Caco-2 (cell line): ENCODE results near the gene DOC2A. TPM values are rescaled to one million over a fixed set of nuclear protein-coding genes. Genes with fewer than 3 reads are reported as not detected.
A peak's percentile ranks its signal among the peaks of the same experiment; 100 is the strongest.

Experiments
- BruUV-seq: library from RNA; stranded (reverse); fragments of 400-500 nt; replicated peaks from 2 replicates; lab custom pipeline; 2021; lab: Mats Ljungman, UMichigan
- CTCF ChIA-PET: fragments of 300-600 bp; sonication (Branson Sonifier 250); formaldehyde crosslinking; loops from one replicate; lab custom pipeline; 2022; ENCODE audit warnings: antibody characterized with exemption; lab: Charles Lee
- POLR2A ChIA-PET: fragments of 300-600 bp; sonication (Branson Sonifier 250); formaldehyde crosslinking; loops from one replicate; lab custom pipeline; 2022; ENCODE audit warnings: antibody characterized with exemption; lab: Charles Lee
- DNase-seq, 2 experiments: peaks; one replicate each; pipeline versions ENCODE4 v3.0.0 to v3.0.0-alpha.2; 2020 to 2022
- H3K27me3 ChIP-seq: replicated peaks from 2 replicates; pipeline ENCODE4 v1.6.0; 2011; ENCODE audit warnings: low read length; ENCODE audit not compliant: control insufficient read depth, insufficient read depth
- H3K36me3 ChIP-seq: 2 replicates; pipeline ENCODE4 v1.5.1; 2011; ENCODE audit warnings: low read length; ENCODE audit not compliant: control insufficient read depth, insufficient read depth
- H3K4me1 ChIP-seq: fragments of 250-450 bp; sonication (Bioruptor Pico); 2 replicates; pipeline ENCODE4 v1.5.1; 2020; ENCODE audit warnings: mild to moderate bottlenecking
- H3K4me3 ChIP-seq: 2 replicates; pipeline ENCODE4 v1.5.1; 2011; ENCODE audit warnings: low read depth, mild to moderate bottlenecking, control low read depth, low read length
- H3K9me3 ChIP-seq: fragments of 250-450 bp; sonication (Bioruptor Pico); 2 replicates; pipeline ENCODE4 v1.5.1; 2020; ENCODE audit warnings: mild to moderate bottlenecking, moderate library complexity
- H3K27ac Mint-ChIP-seq: one replicate; pipeline ENCODE4 v1.8.0; 2022; ENCODE audit warnings: mixed read lengths; ENCODE audit not compliant: unreplicated experiment
- H3K27me3 Mint-ChIP-seq: one replicate; pipeline ENCODE4 v1.8.0; 2022; ENCODE audit warnings: mixed read lengths; ENCODE audit not compliant: insufficient read depth, unreplicated experiment
- H3K36me3 Mint-ChIP-seq: one replicate; pipeline ENCODE4 v1.8.0; 2022; ENCODE audit warnings: mild to moderate bottlenecking, mixed read lengths; ENCODE audit not compliant: insufficient read depth, unreplicated experiment
- H3K4me1 Mint-ChIP-seq: one replicate; pipeline ENCODE4 v1.8.0; 2022; ENCODE audit warnings: low read depth, mixed read lengths; ENCODE audit not compliant: unreplicated experiment
- H3K4me3 Mint-ChIP-seq: one replicate; pipeline ENCODE4 v1.8.0; 2022; ENCODE audit warnings: mild to moderate bottlenecking, moderate library complexity, mixed read lengths; ENCODE audit not compliant: unreplicated experiment
- H3K9me3 Mint-ChIP-seq: one replicate; pipeline ENCODE4 v1.8.0; 2022; ENCODE audit warnings: mixed read lengths; ENCODE audit not compliant: unreplicated experiment
- intact Hi-C: fragments of 100-400 bp; cut with micrococcal nuclease; formaldehyde crosslinking; loops from one replicate; pipeline ENCODE4 v1.10.0; 2022; ENCODE audit not compliant: unreplicated experiment
- total RNA-seq: library from RNA; stranded (reverse); gene quantifications from 2 replicates; pipeline ENCODE4 v1.2.3, GENCODE V29; 2022
- TF ChIP-seq, protein P1 (sequence below), 2 experiments: fragments of 200-600 bp in 1 of 2; IDR thresholded peaks; 1 replicate in 1 of 2; 2 replicates in 1 of 2; pipeline versions ENCODE4 v1.5.1 to v1.8.0; 2011 to 2022; ENCODE audit warnings: antibody characterized with exemption in 1 of 2, control low read depth in 1 of 2, inconsistent platforms in 1 of 2, low read depth in 1 of 2, low read length in 1 of 2, mild to moderate bottlenecking in 1 of 2, moderate library complexity in 1 of 2; ENCODE audit not compliant: insufficient read depth in 1 of 2, severe bottlenecking in 1 of 2, unreplicated experiment in 1 of 2

Gene DOC2A
- total RNA-seq, 1 experiment from 2014 or later = 3.5 TPM

DNA sequence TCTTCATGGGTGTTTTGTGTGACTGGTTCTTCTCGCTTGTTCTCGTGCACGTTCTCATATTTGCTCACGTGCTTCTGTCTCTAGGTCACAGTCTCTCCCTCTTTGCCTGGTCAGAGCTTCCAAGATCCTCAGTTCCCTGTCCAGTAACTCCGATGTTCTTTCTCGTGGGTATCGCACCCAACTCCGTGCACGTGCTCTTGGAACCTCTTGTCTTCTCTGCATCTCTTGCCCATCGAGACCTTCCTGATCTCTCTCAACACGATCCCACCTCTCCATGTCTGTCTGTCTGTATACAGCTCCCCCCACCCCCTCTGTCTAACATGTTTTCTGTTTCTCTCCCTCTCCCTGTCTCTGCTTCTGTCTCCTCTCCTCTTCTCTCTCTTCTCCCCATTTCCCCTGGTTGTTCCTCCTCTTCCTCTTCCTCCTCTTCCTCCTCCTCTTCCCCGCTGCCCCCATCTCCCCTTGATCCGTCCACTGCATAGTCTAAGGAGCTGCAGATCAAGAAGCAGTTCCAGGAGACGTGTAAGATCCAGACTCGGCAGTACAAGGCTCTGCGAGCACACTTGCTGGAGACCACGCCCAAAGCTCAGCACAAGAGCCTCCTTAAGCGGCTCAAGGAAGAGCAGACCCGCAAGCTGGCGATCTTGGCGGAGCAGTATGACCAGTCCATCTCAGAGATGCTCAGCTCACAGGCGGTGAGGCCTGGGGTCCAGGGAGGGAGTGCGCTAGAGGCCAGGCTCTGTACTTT lies 21.5 kb downstream of the DOC2A start:
- Mint-ChIP-seq H3K4me3 (no peak overlapping the region), H3K9me3 (no peaks in the 10 kb centered on the region), H3K27ac (peak overlapping the region; percentile 13), H3K27me3 (no peaks in the 10 kb centered on the region), H3K4me1 (peaks cover 16% of the 10 kb centered on the region), H3K36me3 (peaks cover 54% of the 10 kb centered on the region)
- H3K4me3 ChIP-seq = no peak overlapping the region
- no peaks in the 10 kb centered on the region for H3K9me3 ChIP-seq
- no peaks in the 10 kb centered on the region for H3K27me3 ChIP-seq
- ChIA-PET POLR2A (no interaction called here), CTCF (no interaction called here)
- H3K36me3 ChIP-seq = peaks cover 3% of the 10 kb centered on the region
- intact Hi-C loops = no loop called here
- TF ChIP-seq, protein P1, sequence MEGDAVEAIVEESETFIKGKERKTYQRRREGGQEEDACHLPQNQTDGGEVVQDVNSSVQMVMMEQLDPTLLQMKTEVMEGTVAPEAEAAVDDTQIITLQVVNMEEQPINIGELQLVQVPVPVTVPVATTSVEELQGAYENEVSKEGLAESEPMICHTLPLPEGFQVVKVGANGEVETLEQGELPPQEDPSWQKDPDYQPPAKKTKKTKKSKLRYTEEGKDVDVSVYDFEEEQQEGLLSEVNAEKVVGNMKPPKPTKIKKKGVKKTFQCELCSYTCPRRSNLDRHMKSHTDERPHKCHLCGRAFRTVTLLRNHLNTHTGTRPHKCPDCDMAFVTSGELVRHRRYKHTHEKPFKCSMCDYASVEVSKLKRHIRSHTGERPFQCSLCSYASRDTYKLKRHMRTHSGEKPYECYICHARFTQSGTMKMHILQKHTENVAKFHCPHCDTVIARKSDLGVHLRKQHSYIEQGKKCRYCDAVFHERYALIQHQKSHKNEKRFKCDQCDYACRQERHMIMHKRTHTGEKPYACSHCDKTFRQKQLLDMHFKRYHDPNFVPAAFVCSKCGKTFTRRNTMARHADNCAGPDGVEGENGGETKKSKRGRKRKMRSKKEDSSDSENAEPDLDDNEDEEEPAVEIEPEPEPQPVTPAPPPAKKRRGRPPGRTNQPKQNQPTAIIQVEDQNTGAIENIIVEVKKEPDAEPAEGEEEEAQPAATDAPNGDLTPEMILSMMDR (IDR thresholded peaks at IDR 0.05; ENCODE audit: insufficient read depth in 1 of 2, low read depth in 1 of 2, low read length in 1 of 2, severe bottlenecking in 1 of 2, unreplicated experiment in 1 of 2) = no peak
- H3K4me1 ChIP-seq = no peaks in the 10 kb centered on the region
- no TSS peak for BruUV-seq
- no peak for DNase-seq

DNA sequence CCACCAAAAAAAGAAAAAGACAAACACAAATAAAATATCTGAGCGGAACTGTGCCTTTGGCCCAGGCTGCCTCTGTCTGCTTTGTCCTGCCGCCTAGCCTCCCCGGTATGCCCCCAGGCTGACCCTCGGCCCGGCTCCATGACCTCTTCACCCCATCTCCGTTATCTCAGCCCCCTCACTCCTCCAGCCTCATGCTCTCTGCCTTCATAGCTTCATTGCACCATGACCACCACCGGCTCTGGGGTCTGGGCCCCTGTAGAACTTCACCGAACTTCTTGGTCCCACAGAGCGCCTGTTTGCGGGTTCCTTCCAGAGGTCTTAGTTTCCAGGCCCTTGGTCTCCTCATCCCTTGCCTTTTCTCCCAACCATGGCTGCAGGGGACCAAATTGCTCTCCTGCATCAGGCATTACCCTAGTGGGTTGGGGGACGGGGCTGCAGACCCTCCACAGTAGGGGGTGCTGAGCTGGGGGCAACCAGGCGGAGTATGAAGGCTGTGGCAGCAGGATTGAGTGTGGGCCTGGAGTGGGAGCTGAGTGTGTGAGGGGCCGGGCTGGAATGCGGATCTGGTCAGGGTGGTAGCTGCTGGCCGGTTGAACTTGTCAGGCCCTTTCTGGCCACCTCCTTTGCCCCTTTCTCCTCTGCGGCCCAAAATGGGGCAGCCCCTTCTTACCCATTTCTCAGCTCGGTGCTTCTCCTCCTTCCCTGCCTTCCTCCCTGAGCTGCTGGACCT lies 22.3 kb downstream of the DOC2A start:
- H3K4me1 ChIP-seq = no peaks in the 10 kb centered on the region
- Mint-ChIP-seq H3K4me1 (peaks cover 10% of the 10 kb centered on the region), H3K27ac (no peak overlapping the region), H3K36me3 (peaks cover 56% of the 10 kb centered on the region), H3K27me3 (no peaks in the 10 kb centered on the region), H3K4me3 (no peak overlapping the region), H3K9me3 (no peaks in the 10 kb centered on the region)
- intact Hi-C loops = no loop called here
- peaks cover 3% of the 10 kb centered on the region for H3K36me3 ChIP-seq
- H3K9me3 ChIP-seq = no peaks in the 10 kb centered on the region
- H3K4me3 ChIP-seq = no peak overlapping the region
- DNase-seq = no peak
- TF ChIP-seq, protein P1 (IDR thresholded peaks at IDR 0.05; ENCODE audit: insufficient read depth in 1 of 2, low read depth in 1 of 2, low read length in 1 of 2, severe bottlenecking in 1 of 2, unreplicated experiment in 1 of 2) = no peak
- CTCF ChIA-PET = no interaction called here
- H3K27me3 ChIP-seq = no peaks in the 10 kb centered on the region
- no TSS peak for BruUV-seq
- POLR2A ChIA-PET = no interaction called here

DNA sequence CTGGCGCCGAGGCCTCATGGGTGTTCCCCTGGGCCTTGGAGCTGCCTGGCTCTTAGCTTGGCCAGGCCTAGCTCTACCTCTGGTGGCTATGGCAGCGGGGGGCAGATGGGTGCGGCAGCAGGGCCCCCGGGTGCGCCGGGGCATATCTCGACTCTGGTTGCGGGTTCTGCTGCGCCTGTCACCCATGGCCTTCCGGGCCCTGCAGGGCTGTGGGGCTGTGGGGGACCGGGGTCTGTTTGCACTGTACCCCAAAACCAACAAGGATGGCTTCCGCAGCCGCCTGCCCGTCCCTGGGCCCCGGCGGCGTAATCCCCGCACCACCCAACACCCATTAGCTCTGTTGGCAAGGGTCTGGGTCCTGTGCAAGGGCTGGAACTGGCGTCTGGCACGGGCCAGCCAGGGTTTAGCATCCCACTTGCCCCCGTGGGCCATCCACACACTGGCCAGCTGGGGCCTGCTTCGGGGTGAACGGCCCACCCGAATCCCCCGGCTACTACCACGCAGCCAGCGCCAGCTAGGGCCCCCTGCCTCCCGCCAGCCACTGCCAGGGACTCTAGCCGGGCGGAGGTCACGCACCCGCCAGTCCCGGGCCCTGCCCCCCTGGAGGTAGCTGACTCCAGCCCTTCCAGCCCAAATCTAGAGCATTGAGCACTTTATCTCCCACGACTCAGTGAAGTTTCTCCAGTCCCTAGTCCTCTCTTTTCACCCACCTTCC lies 23.3 kb downstream of the DOC2A start:
- Histone ChIP-seq H3K9me3 (no peaks in the 10 kb centered on the region), H3K27me3 (no peaks in the 10 kb centered on the region), H3K4me3 (no peak overlapping the region), H3K36me3 (peaks cover 3% of the 10 kb centered on the region), H3K4me1 (no peaks in the 10 kb centered on the region)
- intact Hi-C loops = no loop called here
- no peaks in the 10 kb centered on the region for H3K9me3 Mint-ChIP-seq
- TF ChIP-seq, protein P1 (IDR thresholded peaks at IDR 0.05; ENCODE audit: insufficient read depth in 1 of 2, low read depth in 1 of 2, low read length in 1 of 2, severe bottlenecking in 1 of 2, unreplicated experiment in 1 of 2) = no peak
- no peak overlapping the region for H3K27ac Mint-ChIP-seq
- peaks cover 10% of the 10 kb centered on the region for H3K4me1 Mint-ChIP-seq
- POLR2A ChIA-PET = no interaction called here
- no peaks in the 10 kb centered on the region for H3K27me3 Mint-ChIP-seq
- no TSS peak for BruUV-seq
- CTCF ChIA-PET = interaction anchor here (0.5 kb wide), 1 partner anchor 138 kb away, joined by 3 read pairs; no protein-coding TSS in a partner anchor
- H3K36me3 Mint-ChIP-seq = peaks cover 63% of the 10 kb centered on the region
- H3K4me3 Mint-ChIP-seq = no peak overlapping the region
- no peak for DNase-seq
